Hepatocyte (in vitro differentiated cells): ENCODE measurements around the gene PRR12. TPM values are rescaled to one million over a fixed set of nuclear protein-coding genes. Genes with fewer than 3 reads are reported as not detected.
A peak's percentile ranks its signal among the peaks of the same experiment; 100 is the strongest.

Source experiments
- DNase-seq: peaks from one replicate; pipeline ENCODE4 v3.0.0-alpha.2; 2016; ENCODE audit warnings: low spot score
- H2AFZ ChIP-seq: fragments of 200-600 bp; sonication (generic); 2 replicates; pipeline ENCODE4 v1.6.0; 2016; ENCODE audit warnings: antibody characterized with exemption, mild to moderate bottlenecking
- H3K27ac ChIP-seq: fragments of 200-600 bp; sonication (generic); 2 replicates; pipeline ENCODE4 v1.5.1; 2016; ENCODE audit warnings: mild to moderate bottlenecking
- H3K27me3 ChIP-seq: fragments of 200-600 bp; sonication (generic); 2 replicates; pipeline ENCODE4 v1.6.1; 2016
- H3K36me3 ChIP-seq: fragments of 200-600 bp; sonication (generic); replicated peaks from 2 replicates; pipeline ENCODE4 v1.5.1; 2016; ENCODE audit warnings: low read depth; ENCODE audit not compliant: insufficient read depth
- H3K4me1 ChIP-seq: fragments of 200-600 bp; sonication (generic); 2 replicates; pipeline ENCODE4 v1.5.1; 2016; ENCODE audit warnings: mild to moderate bottlenecking, moderate library complexity; ENCODE audit not compliant: insufficient read depth
- H3K4me2 ChIP-seq: fragments of 200-600 bp; sonication (generic); 2 replicates; pipeline ENCODE4 v1.6.0; 2016
- H3K4me3 ChIP-seq: fragments of 200-600 bp; sonication (generic); 2 replicates; pipeline ENCODE4 v1.5.1; 2016; ENCODE audit warnings: mild to moderate bottlenecking
- H3K79me2 ChIP-seq: fragments of 200-600 bp; sonication (generic); 2 replicates; pipeline ENCODE4 v1.6.0; 2017; ENCODE audit warnings: mild to moderate bottlenecking
- H3K9me2 ChIP-seq: fragments of 200-600 bp; sonication (generic); replicated peaks from 2 replicates; pipeline ENCODE4 v1.6.0; 2017; ENCODE audit warnings: mild to moderate bottlenecking; ENCODE audit not compliant: insufficient read depth
- H3K9me3 ChIP-seq: fragments of 200-600 bp; sonication (generic); 2 replicates; pipeline ENCODE4 v1.5.1; 2016; ENCODE audit warnings: low read depth, mild to moderate bottlenecking
- H4K20me1 ChIP-seq: fragments of 200-600 bp; sonication (generic); 2 replicates; pipeline ENCODE4 v1.6.0; 2016; ENCODE audit warnings: mild to moderate bottlenecking; ENCODE audit not compliant: insufficient read depth, poor library complexity, severe bottlenecking
- EZH2 ChIP-seq: fragments of 200-600 bp; sonication (generic); IDR thresholded peaks from 2 replicates; pipeline ENCODE4 v1.6.1; 2016; ENCODE audit warnings: antibody characterized with exemption, mild to moderate bottlenecking, borderline replicate concordance
- EZH2phosphoT487 ChIP-seq: fragments of 200-600 bp; sonication (generic); IDR thresholded peaks from one replicate; pipeline ENCODE4 v1.6.1; 2018; ENCODE audit warnings: antibody characterized with exemption, mild to moderate bottlenecking, low read depth, moderate library complexity; ENCODE audit not compliant: unreplicated experiment, severe bottlenecking
- WGBS: methylation state at CpG from one replicate; pipeline ENCODE4 v1.1.6; 2016; ENCODE audit warnings: low lambda C conversion rate; ENCODE audit errors: missing lambda C conversion rate; 5-methylcytosine and 5-hydroxymethylcytosine counted together
- polyA plus RNA-seq: library from polyadenylated mRNA; unstranded; fragments of >200 nt; fragmentation: Nextera tagmentation; extraction: Ambion mirVana; gene quantifications from 2 replicates; pipeline ENCODE4 v1.2.1, GENCODE V29; 2016
- total RNA-seq: library from RNA; depleted of rRNA; stranded (reverse); fragments of >200 nt; gene quantifications from 2 replicates; pipeline ENCODE4 v1.2.3, GENCODE V29; 2014
- TF ChIP-seq, protein P1 (sequence below): fragments of 200-600 bp; sonication (generic); IDR thresholded peaks from 2 replicates; pipeline ENCODE4 v1.5.1; 2016; ENCODE audit warnings: antibody characterized with exemption, mild to moderate bottlenecking; ENCODE audit not compliant: poor library complexity

PRR12 gene
- total and polyA plus RNA-seq, 2 experiments from 2014 or later, result 2.7 to 3.7 TPM

DNA sequence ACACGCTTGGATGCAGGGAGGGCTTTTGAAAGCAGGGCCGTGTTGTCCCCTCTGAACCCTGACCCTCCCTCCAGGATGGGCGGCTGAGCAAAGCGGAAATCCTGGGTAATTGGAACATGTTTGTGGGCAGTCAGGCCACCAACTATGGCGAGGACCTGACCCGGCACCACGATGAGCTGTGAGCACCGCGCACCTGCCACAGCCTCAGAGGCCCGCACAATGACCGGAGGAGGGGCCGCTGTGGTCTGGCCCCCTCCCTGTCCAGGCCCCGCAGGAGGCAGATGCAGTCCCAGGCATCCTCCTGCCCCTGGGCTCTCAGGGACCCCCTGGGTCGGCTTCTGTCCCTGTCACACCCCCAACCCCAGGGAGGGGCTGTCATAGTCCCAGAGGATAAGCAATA lies 48.0 kb upstream of the PRR12 start:
- Histone ChIP-seq H3K9me3 (no peaks in the 10 kb centered on the region), H3K4me2 (no peak overlapping the region), H3K27ac (no peak overlapping the region), H4K20me1 (no peaks in the 10 kb centered on the region), H3K4me3 (no peak overlapping the region), H3K27me3 (no peaks in the 10 kb centered on the region), H2AFZ (no peak overlapping the region), H3K36me3 (no peaks in the 10 kb centered on the region), H3K4me1 (peaks cover 8% of the 10 kb centered on the region), H3K79me2 (no peaks in the 10 kb centered on the region), H3K9me2 (no peaks in the 10 kb centered on the region)
- 97% methylated on average over 14 of the region's 14 CpGs for WGBS
- TF ChIP-seq, protein P1, sequence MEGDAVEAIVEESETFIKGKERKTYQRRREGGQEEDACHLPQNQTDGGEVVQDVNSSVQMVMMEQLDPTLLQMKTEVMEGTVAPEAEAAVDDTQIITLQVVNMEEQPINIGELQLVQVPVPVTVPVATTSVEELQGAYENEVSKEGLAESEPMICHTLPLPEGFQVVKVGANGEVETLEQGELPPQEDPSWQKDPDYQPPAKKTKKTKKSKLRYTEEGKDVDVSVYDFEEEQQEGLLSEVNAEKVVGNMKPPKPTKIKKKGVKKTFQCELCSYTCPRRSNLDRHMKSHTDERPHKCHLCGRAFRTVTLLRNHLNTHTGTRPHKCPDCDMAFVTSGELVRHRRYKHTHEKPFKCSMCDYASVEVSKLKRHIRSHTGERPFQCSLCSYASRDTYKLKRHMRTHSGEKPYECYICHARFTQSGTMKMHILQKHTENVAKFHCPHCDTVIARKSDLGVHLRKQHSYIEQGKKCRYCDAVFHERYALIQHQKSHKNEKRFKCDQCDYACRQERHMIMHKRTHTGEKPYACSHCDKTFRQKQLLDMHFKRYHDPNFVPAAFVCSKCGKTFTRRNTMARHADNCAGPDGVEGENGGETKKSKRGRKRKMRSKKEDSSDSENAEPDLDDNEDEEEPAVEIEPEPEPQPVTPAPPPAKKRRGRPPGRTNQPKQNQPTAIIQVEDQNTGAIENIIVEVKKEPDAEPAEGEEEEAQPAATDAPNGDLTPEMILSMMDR, result no peak
- no peak for TF ChIP-seq EZH2
- no peak for TF ChIP-seq EZH2phosphoT487
- DNase-seq, result no peak

DNA sequence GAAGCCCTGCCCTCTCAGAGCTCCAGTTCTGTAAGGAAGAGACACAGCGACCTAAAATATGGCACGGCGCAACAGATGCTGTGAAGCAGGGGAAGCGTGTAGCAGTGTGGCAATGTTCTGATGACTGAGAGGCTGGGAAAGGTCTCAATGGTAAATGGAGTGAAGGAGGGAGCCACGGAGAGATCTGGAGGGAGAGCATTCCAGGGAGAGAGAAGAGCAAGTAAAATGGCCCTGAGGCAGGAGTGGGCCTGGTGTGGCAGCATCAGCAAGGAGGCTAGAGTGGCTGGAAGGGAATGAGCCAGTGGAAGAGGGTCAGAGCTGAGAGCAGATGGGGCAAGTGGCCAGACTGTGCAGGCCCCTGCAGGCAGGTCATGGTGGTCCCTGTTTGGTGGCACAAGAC lies 46.8 kb upstream of the PRR12 start:
- Histone ChIP-seq H3K9me3 (no peaks in the 10 kb centered on the region), H3K27ac (no peak overlapping the region), H3K4me2 (no peak overlapping the region), H3K4me1 (peaks cover 8% of the 10 kb centered on the region), H4K20me1 (no peaks in the 10 kb centered on the region), H3K9me2 (no peaks in the 10 kb centered on the region), H3K4me3 (no peak overlapping the region), H3K79me2 (no peaks in the 10 kb centered on the region), H3K27me3 (no peaks in the 10 kb centered on the region), H3K36me3 (no peaks in the 10 kb centered on the region), H2AFZ (no peak overlapping the region)
- 94% methylated on average over 5 of the region's 5 CpGs for WGBS
- TF ChIP-seq EZH2 (no peak), EZH2phosphoT487 (no peak)
- TF ChIP-seq, protein P1, result no peak
- no peak for DNase-seq

DNA sequence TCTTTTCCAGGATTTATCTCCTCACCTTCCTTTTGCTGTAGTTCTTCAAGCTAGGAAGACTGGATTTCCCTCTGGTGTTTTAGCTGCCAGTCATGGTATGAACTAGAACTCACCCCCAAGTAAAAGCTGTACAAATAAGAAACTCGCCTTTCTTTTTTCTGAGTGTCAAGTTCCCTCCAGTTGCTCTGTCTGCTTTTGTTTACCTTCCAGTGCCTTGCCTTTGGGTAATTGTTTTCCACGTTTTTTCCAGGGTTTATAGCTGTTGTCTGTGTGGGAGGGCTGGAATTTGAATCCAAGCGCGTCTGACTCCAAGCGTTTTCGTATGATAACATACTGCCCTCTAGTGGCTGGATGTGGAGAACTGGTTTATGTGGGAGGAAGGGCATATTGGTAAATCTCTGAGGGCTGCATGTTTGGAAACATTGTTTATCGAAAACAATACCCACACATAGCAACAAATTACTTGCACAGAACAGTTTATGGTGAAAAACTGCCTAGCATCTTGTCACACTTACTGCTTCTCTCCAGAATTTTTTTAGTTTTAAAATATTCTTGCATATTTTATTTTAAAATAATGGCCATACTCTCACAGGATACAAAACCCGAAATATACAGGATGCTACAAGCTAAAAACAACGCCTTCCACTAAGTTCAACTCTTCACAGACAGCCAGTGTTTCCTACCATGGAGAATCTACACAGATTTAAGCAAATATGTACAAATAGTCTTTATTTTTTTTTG lies 44.0 kb upstream of the PRR12 start:
- H2AFZ ChIP-seq, result no peak overlapping the region

More for the DNA sequence above, 44.0 kb upstream of the PRR12 start:
- Histone ChIP-seq H3K36me3 (no peaks in the 10 kb centered on the region), H3K4me1 (peaks cover 8% of the 10 kb centered on the region), H3K79me2 (no peaks in the 10 kb centered on the region), H3K27me3 (no peaks in the 10 kb centered on the region), H3K9me3 (no peaks in the 10 kb centered on the region), H3K4me2 (peak overlapping the region; percentile 46), H3K9me2 (no peaks in the 10 kb centered on the region), H4K20me1 (no peaks in the 10 kb centered on the region), H3K4me3 (no peak overlapping the region), H3K27ac (peak overlapping the region; percentile 50)
- no peak for TF ChIP-seq EZH2phosphoT487
- TF ChIP-seq, protein P1, result peak; percentile 90
- WGBS, result 18% methylated on average over 9 of the region's 9 CpGs
- DNase-seq, result peak; percentile 95
